Measurements from ENCODE around the gene KIF26B. TPM values are rescaled to one million over a fixed set of nuclear protein-coding genes. Genes with fewer than 3 reads are reported as not detected.

The KIF26B gene
- total and polyA plus RNA-seq, 10 of the 15 experiments (the other 5 are each of a cell fraction or from before 2014, with no cell fraction given) = 0.35 to 11.6 (median 2.2) TPM

GRCh38 chr1:245319094-245319493 lies 164.3 kb downstream of the KIF26B start:
- TF ChIP-seq SMAD1 (IDR thresholded peaks at IDR 0.05; ENCODE audit: low read depth, partially characterized antibody) (no peak), NFYA (IDR thresholded peaks at IDR 0.05; ENCODE audit: borderline replicate concordance, low read depth, low read length) (no peak), JUNB (IDR thresholded peaks at IDR 0.05) (no peak), ZNF217 (IDR thresholded peaks at IDR 0.05) (no peak), FOXK2 (IDR thresholded peaks at IDR 0.05) (no peak), NR2C1 (IDR thresholded peaks at IDR 0.05) (no peak), TCF12 (IDR thresholded peaks at IDR 0.05; ENCODE audit: low read depth, low read length) (no peak)
- TF ChIP-seq, protein P1, sequence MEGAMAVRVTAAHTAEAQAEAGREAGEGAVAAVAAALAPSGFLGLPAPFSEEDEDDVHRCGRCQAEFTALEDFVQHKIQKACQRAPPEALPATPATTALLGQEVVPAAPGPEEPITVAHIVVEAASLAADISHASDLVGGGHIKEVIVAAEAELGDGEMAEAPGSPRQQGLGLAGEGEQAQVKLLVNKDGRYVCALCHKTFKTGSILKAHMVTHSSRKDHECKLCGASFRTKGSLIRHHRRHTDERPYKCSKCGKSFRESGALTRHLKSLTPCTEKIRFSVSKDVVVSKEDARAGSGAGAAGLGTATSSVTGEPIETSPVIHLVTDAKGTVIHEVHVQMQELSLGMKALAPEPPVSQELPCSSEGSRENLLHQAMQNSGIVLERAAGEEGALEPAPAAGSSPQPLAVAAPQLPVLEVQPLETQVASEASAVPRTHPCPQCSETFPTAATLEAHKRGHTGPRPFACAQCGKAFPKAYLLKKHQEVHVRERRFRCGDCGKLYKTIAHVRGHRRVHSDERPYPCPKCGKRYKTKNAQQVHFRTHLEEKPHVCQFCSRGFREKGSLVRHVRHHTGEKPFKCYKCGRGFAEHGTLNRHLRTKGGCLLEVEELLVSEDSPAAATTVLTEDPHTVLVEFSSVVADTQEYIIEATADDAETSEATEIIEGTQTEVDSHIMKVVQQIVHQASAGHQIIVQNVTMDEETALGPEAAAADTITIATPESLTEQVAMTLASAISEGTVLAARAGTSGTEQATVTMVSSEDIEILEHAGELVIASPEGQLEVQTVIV (IDR thresholded peaks at IDR 0.05; ENCODE audit: borderline replicate concordance, partially characterized antibody) = no peak
- TF ChIP-seq, protein P2, sequence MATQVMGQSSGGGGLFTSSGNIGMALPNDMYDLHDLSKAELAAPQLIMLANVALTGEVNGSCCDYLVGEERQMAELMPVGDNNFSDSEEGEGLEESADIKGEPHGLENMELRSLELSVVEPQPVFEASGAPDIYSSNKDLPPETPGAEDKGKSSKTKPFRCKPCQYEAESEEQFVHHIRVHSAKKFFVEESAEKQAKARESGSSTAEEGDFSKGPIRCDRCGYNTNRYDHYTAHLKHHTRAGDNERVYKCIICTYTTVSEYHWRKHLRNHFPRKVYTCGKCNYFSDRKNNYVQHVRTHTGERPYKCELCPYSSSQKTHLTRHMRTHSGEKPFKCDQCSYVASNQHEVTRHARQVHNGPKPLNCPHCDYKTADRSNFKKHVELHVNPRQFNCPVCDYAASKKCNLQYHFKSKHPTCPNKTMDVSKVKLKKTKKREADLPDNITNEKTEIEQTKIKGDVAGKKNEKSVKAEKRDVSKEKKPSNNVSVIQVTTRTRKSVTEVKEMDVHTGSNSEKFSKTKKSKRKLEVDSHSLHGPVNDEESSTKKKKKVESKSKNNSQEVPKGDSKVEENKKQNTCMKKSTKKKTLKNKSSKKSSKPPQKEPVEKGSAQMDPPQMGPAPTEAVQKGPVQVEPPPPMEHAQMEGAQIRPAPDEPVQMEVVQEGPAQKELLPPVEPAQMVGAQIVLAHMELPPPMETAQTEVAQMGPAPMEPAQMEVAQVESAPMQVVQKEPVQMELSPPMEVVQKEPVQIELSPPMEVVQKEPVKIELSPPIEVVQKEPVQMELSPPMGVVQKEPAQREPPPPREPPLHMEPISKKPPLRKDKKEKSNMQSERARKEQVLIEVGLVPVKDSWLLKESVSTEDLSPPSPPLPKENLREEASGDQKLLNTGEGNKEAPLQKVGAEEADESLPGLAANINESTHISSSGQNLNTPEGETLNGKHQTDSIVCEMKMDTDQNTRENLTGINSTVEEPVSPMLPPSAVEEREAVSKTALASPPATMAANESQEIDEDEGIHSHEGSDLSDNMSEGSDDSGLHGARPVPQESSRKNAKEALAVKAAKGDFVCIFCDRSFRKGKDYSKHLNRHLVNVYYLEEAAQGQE (IDR thresholded peaks at IDR 0.05; ENCODE audit: low read depth, low read length) = no peak
- TF ChIP-seq, protein P3, sequence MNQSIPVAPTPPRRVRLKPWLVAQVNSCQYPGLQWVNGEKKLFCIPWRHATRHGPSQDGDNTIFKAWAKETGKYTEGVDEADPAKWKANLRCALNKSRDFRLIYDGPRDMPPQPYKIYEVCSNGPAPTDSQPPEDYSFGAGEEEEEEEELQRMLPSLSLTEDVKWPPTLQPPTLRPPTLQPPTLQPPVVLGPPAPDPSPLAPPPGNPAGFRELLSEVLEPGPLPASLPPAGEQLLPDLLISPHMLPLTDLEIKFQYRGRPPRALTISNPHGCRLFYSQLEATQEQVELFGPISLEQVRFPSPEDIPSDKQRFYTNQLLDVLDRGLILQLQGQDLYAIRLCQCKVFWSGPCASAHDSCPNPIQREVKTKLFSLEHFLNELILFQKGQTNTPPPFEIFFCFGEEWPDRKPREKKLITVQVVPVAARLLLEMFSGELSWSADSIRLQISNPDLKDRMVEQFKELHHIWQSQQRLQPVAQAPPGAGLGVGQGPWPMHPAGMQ (IDR thresholded peaks at IDR 0.05; ENCODE audit: borderline replicate concordance) = no peak
- no peak overlapping the region for H3K4me2 ChIP-seq (ENCODE audit: control insufficient read depth, insufficient read depth)
- H3K4me3 ChIP-seq = no peak overlapping the region
- H3K9ac ChIP-seq (ENCODE audit: control insufficient read depth, insufficient read depth, low read length) = no peak overlapping the region
- no peaks in the 10 kb centered on the region for H3K36me3 ChIP-seq (ENCODE audit: control insufficient read depth in 2 of 2, insufficient read depth in 2 of 2, low read length in 1 of 2)
- ChIA-PET POLR2A (no interaction called here), SMC1A (ENCODE audit: uncharacterized antibody, unreplicated experiment) (interaction anchor here (0.7 kb wide), 1 partner anchor 15 kb away, joined by 3 read pairs; no protein-coding TSS in a partner anchor), CTCF (no interaction called here), RAD21 (ENCODE audit: unreplicated experiment) (no interaction called here)
- H3K79me2 ChIP-seq (ENCODE audit: control insufficient read depth, insufficient read depth, low read length) = no peaks in the 10 kb centered on the region
- ATAC-seq (no peak), DNase-seq (ENCODE audit: low read depth, low spot score) (no peak), FAIRE-seq (no peak)
- no peaks in the 10 kb centered on the region for H3K4me1 ChIP-seq (ENCODE audit: control insufficient read depth, insufficient read depth, low read length)
- WGBS (ENCODE audit: insufficient coverage, insufficient replicate concordance, low lambda C conversion rate, missing lambda C conversion rate) = 0% methylated on average over 4 of the region's 4 CpGs
- H3K27ac ChIP-seq (ENCODE audit: control insufficient read depth, insufficient read depth) = no peak overlapping the region
- H3K27me3 ChIP-seq (replicated peaks in 1 of 2; ENCODE audit: control insufficient read depth in 2 of 2, insufficient read depth in 2 of 2, low read length in 1 of 2) = no peaks in the 10 kb centered on the region
- intact Hi-C loops (cut with micrococcal nuclease; ENCODE audit: unreplicated experiment) = no loop called here
- no peaks in the 10 kb centered on the region for H4K20me1 ChIP-seq (ENCODE audit: control insufficient read depth, insufficient read depth)
- in situ Hi-C loops (cut with MboI) = no loop called here
- no peaks in the 10 kb centered on the region for H3K9me3 ChIP-seq (replicated peaks; ENCODE audit: control insufficient read depth, insufficient read depth, low read length)
- BruUV-seq (replicated peaks) = no TSS peak
- H2AFZ ChIP-seq (ENCODE audit: control insufficient read depth, low read depth, low read length) = no peak overlapping the region
